Tibial nerve (tissue), 4 donors: Measurements from ENCODE around the gene ARHGAP6. TPM values are rescaled to one million over a fixed set of nuclear protein-coding genes. Genes with fewer than 3 reads are reported as not detected.

ENCODE experiments used
- DNase-seq, 2 donors: peaks; one replicate each; pipeline ENCODE4 v3.0.0-alpha.2; 2019; ENCODE audit warnings: low spot score in 2 of 2
- H3K27ac ChIP-seq, 4 donors: fragments of 200-600 bp; sonication (generic) in 3 of 4; one replicate each; pipeline ENCODE4 v1.5.1; 2017 to 2019; ENCODE audit warnings: mild to moderate bottlenecking in 1 of 4
- H3K27me3 ChIP-seq, 2 donors: fragments of 200-600 bp; sonication (generic) in 1 of 2; one replicate each; pipeline versions ENCODE4 v1.5.1 to v1.6.0; 2017 to 2019
- H3K36me3 ChIP-seq, 3 donors: fragments of 200-600 bp; sonication (generic); one replicate each; pipeline ENCODE4 v1.5.1; 2018 to 2019
- H3K4me1 ChIP-seq, 4 donors: fragments of 200-600 bp; sonication (generic) in 3 of 4; one replicate each; pipeline ENCODE4 v1.5.1; 2017 to 2019
- H3K4me3 ChIP-seq, 4 donors: fragments of 200-600 bp; sonication (generic) in 3 of 4; one replicate each; pipeline ENCODE4 v1.5.1; 2017 to 2019; ENCODE audit warnings: mild to moderate bottlenecking in 1 of 4, moderate library complexity in 1 of 4
- H3K9me3 ChIP-seq, 4 donors: fragments of 200-600 bp; sonication (generic) in 3 of 4; one replicate each; pipeline ENCODE4 v1.5.1; 2017 to 2019
- EP300 ChIP-seq, 2 donors: sonication (generic); formaldehyde crosslinking; IDR thresholded peaks; one replicate each; pipeline ENCODE4 v1.6.1; 2017; ENCODE audit warnings: antibody characterized with exemption in 2 of 2, mild to moderate bottlenecking in 1 of 2
- POLR2A ChIP-seq, 2 donors: fragments of 450-650 bp; IDR thresholded peaks; one replicate each; pipeline ENCODE4 v1.6.1; 2017; ENCODE audit warnings: antibody characterized with exemption in 2 of 2, mild to moderate bottlenecking in 2 of 2, moderate library complexity in 2 of 2
- WGBS, 2 donors: methylation state at CpG; one replicate each; pipeline ENCODE4 v1.1.5; 2018; 5-methylcytosine and 5-hydroxymethylcytosine counted together
- total RNA-seq, 4 donors: library from RNA; depleted of rRNA; stranded (reverse); fragments of >200 nt; gene quantifications; one replicate each; pipeline ENCODE4 v1.1.0, GENCODE V29; 2016
- TF ChIP-seq, protein P1 (sequence below), 5 experiments: fragments of 200-600 bp in 3 of 5; fragments of 450-650 bp in 2 of 5; sonication (generic) in 3 of 5; IDR thresholded peaks; one replicate each; pipeline ENCODE4 v1.5.1; 2016 to 2019; ENCODE audit warnings: antibody characterized with exemption in 5 of 5, mild to moderate bottlenecking in 3 of 5, moderate library complexity in 2 of 5

The ARHGAP6 gene
- total RNA-seq, 4 donors from 2014 or later = 16.0 to 51.9 (median 39.3) TPM

- no peak for DNase-seq
- 53 to 60% methylated on average over 4 to 6 of the region's 6 CpGs for WGBS, 2 donors
- TF ChIP-seq, protein P1, sequence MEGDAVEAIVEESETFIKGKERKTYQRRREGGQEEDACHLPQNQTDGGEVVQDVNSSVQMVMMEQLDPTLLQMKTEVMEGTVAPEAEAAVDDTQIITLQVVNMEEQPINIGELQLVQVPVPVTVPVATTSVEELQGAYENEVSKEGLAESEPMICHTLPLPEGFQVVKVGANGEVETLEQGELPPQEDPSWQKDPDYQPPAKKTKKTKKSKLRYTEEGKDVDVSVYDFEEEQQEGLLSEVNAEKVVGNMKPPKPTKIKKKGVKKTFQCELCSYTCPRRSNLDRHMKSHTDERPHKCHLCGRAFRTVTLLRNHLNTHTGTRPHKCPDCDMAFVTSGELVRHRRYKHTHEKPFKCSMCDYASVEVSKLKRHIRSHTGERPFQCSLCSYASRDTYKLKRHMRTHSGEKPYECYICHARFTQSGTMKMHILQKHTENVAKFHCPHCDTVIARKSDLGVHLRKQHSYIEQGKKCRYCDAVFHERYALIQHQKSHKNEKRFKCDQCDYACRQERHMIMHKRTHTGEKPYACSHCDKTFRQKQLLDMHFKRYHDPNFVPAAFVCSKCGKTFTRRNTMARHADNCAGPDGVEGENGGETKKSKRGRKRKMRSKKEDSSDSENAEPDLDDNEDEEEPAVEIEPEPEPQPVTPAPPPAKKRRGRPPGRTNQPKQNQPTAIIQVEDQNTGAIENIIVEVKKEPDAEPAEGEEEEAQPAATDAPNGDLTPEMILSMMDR (IDR thresholded peaks at IDR 0.05) = no peak
- TF ChIP-seq EP300 (IDR thresholded peaks at IDR 0.05) (no peak), POLR2A (IDR thresholded peaks at IDR 0.05) (no peak)
- no peaks in the 10 kb centered on the region for H3K9me3 ChIP-seq
- no peaks in the 10 kb centered on the region for H3K27me3 ChIP-seq
- no peaks in the 10 kb centered on the region for H3K4me1 ChIP-seq
- H3K36me3 ChIP-seq = no peaks in the 10 kb centered on the region
- H3K27ac ChIP-seq = no peak overlapping the region
- no peak overlapping the region for H3K4me3 ChIP-seq
Observed at GRCh38 chrX:11419102-11419501, 246.6 kb downstream of the ARHGAP6 start.

DNA sequence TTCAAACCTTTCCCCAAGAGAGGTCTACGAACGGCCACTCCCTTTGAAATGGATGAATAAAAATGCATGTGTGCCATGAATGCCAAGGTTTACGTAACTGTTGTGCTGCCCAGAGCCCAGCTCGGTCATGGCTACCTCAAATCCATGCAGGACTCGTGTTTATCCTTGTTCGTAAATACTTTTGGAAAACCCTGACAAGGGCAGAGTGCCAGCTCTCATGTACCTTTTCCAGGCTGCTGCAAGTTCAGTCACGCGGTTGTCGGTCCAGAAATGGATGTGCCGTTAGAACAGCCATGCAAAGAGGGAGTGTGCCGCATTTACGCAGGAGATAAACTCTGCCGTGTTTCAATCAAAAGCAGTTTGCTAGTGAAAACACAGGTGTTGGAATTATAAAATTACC lies 249.1 kb downstream of the ARHGAP6 start:
- no peak overlapping the region for H3K4me3 ChIP-seq
- H3K27me3 ChIP-seq = no peaks in the 10 kb centered on the region
- WGBS, 2 donors = 84 to 91% methylated on average over 12 to 13 of the region's 13 CpGs
- no peaks in the 10 kb centered on the region for H3K4me1 ChIP-seq
- no peaks in the 10 kb centered on the region for H3K36me3 ChIP-seq
- no peaks in the 10 kb centered on the region for H3K9me3 ChIP-seq
- no peak overlapping the region for H3K27ac ChIP-seq
- TF ChIP-seq EP300 (IDR thresholded peaks at IDR 0.05) (no peak), POLR2A (IDR thresholded peaks at IDR 0.05) (no peak)
- TF ChIP-seq, protein P1 (IDR thresholded peaks at IDR 0.05) = no peak
- no peak for DNase-seq

GRCh38 chrX:11414091-11414490 lies 251.6 kb downstream of the ARHGAP6 start:
- Histone ChIP-seq H3K36me3 (no peaks in the 10 kb centered on the region), H3K4me3 (no peak overlapping the region), H3K27ac (no peak overlapping the region), H3K27me3 (no peaks in the 10 kb centered on the region), H3K4me1 (no peaks in the 10 kb centered on the region), H3K9me3 (no peaks in the 10 kb centered on the region)
- 98 to 100% methylated on average over 1 of the region's 1 CpG for WGBS, 2 donors
- no peak for DNase-seq
- TF ChIP-seq EP300 (IDR thresholded peaks at IDR 0.05) (no peak), POLR2A (IDR thresholded peaks at IDR 0.05) (no peak)

- no peaks in the 10 kb centered on the region for H3K27me3 ChIP-seq
- no peaks in the 10 kb centered on the region for H3K4me1 ChIP-seq
- DNase-seq = no peak
- TF ChIP-seq POLR2A (IDR thresholded peaks at IDR 0.05) (no peak), EP300 (IDR thresholded peaks at IDR 0.05) (no peak)
- TF ChIP-seq, protein P1 (IDR thresholded peaks at IDR 0.05) = no peak
- H3K27ac ChIP-seq = no peak overlapping the region
- no peaks in the 10 kb centered on the region for H3K36me3 ChIP-seq
- no peaks in the 10 kb centered on the region for H3K9me3 ChIP-seq
- H3K4me3 ChIP-seq = no peak overlapping the region
- WGBS, 2 donors = 70 to 74% methylated on average over 10 of the region's 10 CpGs
Observed at GRCh38 chrX:11412715-11413623, 252.8 kb downstream of the ARHGAP6 start.

DNA sequence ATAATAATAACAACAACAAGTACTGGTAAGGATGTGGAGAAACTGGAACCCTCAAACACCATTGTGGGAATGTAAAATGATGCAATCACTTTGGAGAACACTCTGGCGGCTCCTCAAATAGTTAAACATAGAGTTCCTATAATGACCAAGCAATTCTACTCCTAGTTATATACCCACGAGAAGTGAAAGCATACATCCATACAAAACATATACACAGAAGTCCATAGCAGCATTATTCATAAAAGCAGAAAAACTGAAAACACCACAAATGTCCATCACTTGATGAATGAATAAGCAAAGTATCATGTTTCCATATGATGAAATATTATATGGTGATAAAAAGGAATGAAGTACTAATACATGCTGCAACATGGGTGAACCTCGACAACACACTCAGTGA lies 255.8 kb downstream of the ARHGAP6 start:
- DNase-seq = no peak
- H3K4me1 ChIP-seq = no peaks in the 10 kb centered on the region
- no peak for TF ChIP-seq EP300 (IDR thresholded peaks at IDR 0.05)
- TF ChIP-seq, protein P1 (IDR thresholded peaks at IDR 0.05) = no peak
- TF ChIP-seq POLR2A (IDR thresholded peaks at IDR 0.05) = no peak
- H3K27ac ChIP-seq = no peak overlapping the region
- 79 to 90% methylated on average over 3 of the region's 3 CpGs for WGBS, 2 donors
- H3K9me3 ChIP-seq = no peaks in the 10 kb centered on the region
- H3K4me3 ChIP-seq = no peak overlapping the region
- no peaks in the 10 kb centered on the region for H3K36me3 ChIP-seq
- no peaks in the 10 kb centered on the region for H3K27me3 ChIP-seq
